CD4-positive, alpha-beta T cell treated with Interleukin-15 for 1 hour (primary cell): ENCODE results near the gene PRRG3.

Experiments used
- DNase-seq: peaks from one replicate; pipeline ENCODE4 v3.0.0-alpha.2; 2020

PRRG3 gene

DNA sequence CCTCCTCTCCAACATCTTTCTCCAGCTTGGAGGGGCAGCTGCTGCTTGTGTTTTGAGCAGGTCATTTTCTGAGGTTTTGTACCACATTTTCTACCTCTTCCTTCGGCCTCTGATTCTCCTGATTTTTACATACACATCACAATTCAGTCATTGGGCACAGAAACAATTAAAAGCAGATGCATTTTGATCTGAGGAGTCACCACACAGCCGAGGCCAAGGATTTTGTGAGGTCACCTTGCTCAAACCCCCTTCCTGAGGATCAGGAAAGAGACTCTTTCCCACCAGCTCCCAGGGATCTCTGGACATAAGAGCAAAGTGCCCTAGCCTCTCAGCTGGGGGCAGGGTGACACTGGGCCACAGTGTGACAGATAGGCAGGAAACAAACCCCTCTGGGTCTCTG, 15.2 kb downstream of the PRRG3 start:
- no peak for DNase-seq

DNA sequence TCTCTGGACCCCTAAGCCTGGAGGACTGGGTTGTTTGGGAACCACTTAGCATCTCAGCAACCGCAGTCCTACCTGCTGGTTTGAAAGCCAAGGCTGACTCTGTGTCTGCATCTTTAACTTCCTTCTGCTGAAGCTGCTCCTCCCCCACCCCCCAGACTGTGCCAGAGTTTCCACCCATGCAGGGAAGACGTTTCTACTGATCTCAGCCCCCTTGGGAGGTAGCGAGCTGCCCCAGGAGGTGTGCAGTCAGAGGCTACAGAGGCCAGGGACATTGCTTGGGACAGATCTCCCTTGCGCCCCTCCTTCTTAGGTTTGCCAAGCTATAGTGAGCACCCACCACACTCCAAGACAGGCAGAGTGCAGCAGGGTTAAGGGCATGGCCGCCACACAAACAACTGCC, 15.9 kb downstream of the PRRG3 start:
- DNase-seq, result no peak

DNA sequence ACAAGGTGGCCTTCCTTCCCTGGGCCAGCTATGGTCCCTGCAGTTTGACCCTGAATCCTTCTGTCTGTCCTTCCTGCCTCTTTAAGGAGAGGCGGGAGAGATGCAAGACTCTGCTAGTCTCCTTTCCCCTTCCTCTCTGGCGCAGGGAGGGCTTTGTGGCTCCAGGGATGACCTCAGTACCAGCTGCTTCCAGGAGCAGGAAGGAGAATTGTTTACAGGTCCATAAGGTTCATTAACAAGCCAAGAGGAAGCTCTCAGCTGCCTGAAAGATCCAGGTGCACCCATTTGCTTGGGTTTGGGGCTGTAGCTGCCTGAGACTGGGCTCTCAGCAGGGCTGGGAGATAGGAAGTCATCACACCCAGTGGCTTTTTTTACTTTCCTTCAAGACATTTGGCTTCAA, 16.5 kb downstream of the PRRG3 start:
- DNase-seq, result no peak

DNA sequence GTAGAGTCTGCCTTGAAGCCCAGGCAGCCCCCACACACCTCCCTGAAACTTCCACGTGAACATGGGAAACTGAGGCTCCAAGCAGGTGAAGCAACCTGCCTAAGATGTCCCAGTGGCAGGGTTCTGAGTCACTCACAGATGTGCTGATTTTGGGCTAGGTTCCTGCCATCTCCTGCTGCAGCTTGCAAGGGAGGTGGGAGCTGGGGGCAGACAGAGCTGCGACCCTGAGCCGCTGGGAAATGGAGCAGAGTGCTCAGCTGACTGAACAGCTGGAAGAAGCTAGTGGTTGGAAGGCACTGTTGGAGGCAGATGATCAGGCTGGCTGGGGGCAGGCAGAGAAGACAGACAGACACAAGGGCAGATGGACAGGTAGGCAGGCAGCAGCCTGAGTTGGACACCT, 17.0 kb downstream of the PRRG3 start:
- DNase-seq, result no peak

DNA sequence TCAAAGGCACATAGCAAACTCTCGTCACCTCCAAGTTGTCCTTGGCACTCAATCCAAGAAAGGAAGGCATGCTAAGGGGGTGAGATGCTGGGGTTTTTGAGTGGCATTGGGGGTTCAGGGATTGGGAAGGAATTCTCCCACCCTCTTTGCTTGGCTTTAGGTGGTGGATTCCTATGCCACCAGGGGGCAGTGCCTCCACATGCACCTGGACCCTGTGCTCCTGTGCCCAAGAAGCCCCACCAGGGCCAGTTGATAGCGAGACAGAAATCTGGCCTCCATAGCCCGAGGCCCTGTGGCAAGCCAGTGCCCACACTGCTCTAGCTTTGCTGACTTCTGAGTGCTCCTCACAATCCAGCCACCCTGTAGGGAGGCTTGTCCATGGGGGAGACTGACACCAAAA, 18.6 kb downstream of the PRRG3 start:
- DNase-seq, result no peak

DNA sequence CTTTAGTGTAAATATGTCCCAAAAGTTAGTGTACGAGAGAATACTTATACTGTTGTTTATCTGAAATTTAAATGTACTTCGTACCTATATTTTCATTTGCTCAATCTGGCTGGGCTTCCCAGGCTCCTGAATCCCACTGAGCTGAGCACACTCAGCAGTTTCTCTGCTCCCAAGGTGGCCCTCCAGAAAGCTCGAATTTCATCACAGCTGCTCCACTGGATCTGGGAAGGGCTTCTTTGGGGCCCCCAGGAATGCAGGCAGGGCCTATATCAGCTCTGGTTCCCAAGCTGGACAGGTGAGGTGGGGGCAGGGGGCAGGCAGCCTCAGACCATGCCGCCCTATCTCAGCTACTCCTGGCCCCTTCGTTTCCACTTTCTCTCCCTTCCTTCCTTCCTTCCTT, 19.1 kb downstream of the PRRG3 start:
- no peak for DNase-seq

DNA sequence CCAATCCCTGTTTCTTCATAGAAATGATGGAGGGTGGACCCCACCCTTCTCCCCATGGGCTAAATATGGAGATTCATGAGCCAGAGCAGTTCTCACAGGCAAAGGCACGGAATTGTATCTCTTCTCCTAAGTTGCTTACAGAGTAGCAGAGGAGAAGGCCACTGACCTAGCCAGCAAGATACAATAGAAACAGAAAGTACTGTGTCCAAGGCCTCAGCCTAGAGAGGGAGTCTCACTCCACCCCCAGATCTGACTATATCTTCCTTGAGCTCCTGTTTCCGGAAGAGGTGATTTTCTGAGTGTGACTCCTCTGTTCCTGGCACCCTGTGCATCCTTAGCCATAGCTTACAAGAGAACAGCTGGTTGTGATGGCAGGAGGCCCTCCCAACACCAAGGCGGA, 20.5 kb downstream of the PRRG3 start, which contains the start of gene FATE1:
TSS of gene FATE1 (plus strand) at position 284 of the 400 bp plus-strand sequence. CDS start at position 369, 85 bp downstream.
- no peak for DNase-seq

DNA sequence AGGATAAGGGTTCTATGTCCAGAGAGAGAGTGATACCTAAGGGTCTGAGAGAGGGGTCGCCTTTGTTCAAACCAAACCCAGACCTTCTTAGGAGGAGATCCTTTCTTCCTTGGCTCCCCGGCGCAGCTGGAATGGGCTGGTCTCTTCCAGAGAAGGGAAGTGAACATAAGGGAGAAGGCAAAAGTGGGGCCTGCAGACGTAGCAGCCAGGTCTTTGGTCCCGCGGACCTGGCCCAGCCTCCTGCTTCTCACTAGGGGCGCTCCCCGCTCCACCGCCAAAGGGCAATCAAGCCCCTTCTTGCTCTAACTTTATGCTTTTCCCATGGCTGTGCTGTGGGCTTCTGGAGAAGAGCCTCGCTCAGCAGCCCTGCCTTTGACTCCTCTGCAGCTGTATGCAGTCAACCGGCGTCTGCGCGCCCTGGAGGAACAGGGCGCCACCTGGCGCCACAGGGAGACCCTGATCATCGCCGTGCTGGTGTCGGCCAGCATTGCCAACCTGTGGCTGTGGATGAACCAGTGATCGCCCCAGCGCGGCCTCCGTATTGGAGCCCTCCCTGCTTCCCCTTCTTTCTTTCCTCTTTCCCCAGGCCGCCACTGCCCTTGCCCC, 27.1 kb downstream of the PRRG3 start:
- DNase-seq, result no peak

DNA sequence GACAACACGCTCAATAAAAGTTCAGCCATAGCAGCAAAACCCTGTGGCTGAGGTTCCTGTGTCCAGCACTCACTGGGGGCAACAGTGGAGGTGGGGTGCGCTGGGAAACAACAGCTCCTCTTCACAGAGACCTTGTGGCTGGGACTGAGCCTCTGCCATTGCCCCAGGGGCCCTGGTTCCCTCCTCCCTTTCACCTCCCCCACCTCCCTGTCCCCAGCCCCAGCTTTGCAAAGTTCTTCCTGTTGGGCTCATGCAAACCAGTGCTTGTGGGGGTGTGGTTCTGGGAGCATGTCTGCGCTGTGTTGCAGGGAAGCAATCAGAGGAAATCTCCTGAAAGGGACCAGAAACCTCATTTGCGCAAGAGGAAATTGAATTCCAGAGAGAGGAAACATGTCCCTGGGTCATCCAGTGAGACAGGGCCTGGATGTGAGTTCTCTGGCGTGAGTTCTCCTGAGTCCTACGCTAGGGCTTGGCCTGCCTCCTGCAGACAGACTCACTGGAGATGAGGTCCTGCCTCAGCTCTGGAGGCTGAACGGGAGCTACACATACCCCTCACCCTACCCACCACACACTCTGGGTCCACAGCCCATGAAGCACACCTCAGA, 28.0 kb downstream of the PRRG3 start:
- DNase-seq, result no peak

DNA sequence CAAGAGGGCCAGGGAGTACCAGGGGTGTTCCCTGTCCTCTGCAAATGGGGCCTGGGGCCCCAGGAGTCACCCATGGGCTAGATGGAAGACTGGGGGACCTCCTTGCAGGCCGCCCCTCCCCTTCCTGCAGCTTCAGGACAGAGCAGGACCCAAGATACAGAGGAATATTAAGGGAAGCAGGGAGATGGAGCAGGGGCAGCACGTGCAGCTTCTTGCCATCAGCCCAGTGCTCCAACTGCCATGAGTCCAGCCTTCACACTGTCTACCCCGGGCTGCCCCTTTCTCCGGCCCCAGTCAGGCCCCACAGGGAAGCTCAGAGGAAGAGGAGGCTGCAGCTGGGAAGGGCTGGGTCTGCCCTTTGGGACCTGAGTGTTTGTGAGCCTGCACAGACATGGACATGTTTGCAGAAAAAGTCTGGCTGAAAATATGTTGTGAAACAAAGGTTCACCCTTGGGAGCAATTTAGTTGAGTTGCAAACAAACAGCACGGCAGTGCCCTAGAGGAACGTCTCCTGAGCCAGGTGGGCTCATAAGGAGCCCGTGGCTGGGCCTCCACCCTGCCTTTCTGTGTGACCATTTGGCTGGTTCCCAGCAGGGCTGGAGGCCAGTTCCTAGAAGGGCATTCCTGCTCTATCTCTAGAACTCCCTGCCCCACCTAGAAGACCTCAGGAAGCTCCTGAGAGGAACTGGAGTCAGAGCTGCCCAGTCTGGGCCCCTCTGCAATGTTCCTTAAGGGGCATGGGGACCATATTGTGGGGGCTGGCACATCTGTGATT, 29.5 kb downstream of the PRRG3 start:
- DNase-seq, result no peak

DNA sequence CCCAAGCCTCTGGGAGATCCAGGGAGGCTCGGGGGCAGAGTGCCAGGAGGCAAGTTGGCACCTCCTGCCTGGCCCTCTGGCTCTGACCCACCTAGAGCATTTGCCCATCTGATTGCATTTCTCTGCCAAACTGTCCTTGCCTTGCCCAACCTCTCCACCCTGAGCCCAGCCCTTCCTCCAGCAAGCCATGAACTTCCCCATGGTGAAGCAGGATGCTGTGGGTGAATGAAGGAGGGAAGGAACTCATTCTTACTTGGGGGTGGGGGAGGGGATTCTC, 30.0 kb downstream of the PRRG3 start:
- DNase-seq, result no peak

DNA sequence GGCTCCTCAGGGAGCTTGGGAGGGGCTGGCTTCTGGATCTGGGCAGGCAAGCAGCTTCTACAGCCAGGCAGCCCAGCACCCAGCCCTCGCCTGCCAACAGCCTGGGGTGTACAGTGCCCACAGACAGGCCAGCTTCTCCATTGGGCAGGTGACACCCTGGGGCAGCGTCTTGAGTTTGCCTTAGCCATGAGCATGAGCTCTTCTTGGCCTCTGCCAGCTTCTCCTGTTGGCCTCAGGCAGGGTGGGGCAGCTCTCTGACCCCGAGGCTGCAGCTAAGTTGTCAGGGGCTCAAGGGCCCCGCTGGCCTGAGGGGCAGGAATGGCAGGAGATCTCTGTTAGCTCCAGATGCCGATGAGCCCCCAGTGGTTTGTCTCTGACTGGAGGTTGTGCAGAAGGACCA, 31.5 kb downstream of the PRRG3 start:
- DNase-seq, result no peak

DNA sequence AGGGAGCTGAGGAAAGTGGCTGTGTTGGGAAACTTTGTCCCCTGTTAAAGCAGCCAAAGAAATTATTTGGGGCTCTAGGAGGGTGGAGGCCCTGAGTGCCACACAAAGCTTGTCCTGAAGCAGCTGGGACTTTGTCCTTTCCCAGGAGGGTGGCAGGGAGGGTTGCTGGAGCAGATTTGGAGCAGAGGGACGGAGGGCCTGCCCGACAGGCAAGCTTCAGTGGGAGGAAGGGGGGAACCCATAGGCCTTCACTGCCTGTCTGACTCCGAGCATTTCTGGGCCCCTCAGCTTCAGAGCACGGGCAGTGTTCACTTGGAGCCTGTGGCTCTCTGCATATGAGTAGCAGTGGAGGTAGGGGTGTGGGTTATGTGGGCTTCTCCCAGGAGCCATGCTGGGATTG, 32.1 kb downstream of the PRRG3 start:
- no peak for DNase-seq

DNA sequence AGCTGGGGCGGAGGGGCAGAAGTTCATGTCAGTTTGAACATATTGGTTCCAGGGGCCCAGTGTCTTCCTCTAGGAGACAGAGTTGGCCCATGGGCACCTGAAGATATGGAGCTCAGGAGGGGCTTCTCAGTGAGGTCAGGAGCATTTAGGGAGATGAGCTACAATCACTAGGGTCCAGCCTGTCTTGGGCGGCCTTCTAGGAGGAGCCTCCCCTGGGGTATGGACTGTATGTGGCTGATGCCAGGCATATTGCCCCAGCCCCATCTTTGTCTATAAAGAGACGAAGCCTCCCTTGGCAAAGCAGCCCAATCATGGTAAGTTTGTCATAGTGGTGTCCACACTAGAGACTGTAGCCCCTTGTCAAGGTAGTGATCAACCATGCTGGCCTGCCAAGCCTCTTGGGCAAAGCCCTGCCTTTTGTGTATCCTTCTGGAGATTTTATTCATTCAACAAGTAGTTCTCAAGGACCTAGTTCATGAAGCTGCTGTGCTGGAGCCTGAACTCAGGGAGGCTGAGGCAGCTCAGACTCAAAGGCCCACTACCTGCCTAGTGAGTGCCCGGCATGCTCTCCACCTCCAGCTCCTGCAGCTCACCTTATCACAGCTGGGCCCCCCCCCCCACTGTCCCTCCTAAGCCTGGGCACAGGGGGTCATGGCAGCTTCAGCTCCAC, 33.9 kb downstream of the PRRG3 start:
- DNase-seq, result no peak

DNA sequence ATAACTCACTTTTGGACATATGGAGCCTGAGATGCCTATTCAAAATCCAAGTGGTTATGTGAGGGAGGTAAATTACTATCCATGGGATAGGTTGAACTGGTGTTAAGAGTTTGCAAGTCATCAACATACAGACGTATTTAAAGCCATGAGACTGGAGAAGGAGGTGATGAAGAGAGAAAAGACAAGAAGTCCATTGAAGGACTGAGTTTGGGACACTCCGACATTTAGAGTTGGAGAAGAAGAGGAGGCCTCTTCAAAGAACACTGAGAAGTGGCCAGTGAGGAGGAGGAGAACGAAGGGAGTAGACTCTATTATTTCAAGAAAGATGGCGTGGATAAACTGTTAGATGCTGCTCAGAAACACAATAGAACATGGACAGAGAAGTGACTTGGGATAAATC, 39.2 kb downstream of the PRRG3 start, which contains the start of gene CNGA2:
TSS of gene CNGA2 (plus strand) at position 301 of the 400 bp plus-strand sequence. CDS start 3,738 bp downstream, outside the sequence.
- DNase-seq, result no peak

DNA sequence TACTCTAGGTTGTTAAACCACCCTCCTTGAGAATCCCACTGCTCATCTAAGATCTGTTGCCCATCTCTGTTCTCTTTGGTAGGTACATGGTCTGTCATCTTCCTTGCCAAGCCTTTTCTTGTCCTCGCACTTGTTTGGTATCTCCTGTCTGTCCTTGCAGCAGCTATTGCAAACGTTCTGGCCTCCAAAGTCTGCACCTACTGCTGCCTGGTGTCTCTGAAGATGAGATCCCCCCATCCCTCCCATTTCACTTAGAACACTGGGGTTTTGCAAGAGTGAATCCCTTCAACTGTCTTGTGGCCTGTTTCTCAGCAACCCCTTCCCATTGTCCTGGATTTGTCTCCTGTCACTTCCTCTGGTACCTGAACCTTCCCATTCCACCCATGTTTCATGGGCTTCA, 40.0 kb downstream of the PRRG3 start:
- no peak for DNase-seq

DNA sequence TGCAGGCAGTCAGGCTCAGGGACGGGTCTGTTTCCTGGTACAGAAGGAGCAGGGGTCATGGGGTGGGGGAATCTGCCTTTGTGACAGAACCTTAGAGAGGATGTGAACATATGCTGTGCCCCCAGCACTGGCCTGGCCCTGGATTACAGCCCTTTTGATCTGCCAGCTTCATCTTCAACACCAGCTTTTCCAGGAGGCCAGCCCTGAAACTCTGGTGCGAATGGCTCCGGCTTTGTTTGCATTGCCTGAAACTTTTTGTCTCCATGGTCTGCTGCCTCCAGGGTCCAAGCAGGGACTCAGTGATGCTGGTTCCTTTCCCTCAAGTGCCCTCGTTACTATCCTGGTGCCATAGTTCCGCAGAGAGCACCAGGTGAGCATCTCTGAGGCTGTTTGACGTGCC, 41.4 kb downstream of the PRRG3 start:
- no peak for DNase-seq

DNA sequence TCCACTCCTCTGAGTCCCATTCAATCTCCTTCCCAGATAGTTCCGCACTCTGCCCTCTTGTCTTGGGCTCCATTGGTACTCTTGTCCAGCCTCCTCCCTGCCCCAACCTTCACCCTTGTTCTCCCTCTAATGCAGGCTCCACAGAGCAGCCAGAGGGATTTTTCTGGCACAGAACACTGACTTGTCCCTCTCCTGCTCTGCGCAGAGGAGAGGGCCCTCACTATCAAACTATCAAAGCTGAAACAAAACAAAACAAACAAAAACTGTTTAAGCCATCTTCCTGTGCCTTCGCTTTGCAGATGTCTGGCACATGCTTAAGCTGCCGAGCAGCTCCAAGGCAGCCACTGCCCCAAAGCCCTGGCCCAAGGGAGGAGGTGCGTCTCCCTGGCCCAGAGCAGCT, 42.2 kb downstream of the PRRG3 start:
- no peak for DNase-seq

DNA sequence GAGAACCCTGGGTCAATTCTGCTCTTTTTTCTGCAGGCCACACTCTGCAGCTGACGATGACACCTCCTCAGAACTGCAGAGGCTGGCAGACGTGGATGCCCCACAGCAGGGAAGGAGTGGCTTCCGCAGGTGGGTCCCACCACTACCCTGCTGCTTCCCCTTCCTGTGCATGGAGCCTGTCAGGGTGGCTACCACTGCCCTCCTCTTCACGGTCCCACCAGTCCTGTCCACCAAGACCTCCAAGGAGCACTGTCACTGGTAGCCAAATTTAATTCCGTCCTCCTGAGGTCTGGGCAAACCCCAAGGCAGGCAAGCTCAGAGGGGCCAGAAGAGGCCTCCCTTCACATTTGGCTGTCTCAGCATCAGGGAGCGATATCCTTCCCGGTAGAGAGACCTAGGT, 43.5 kb downstream of the PRRG3 start:
- DNase-seq, result no peak

DNA sequence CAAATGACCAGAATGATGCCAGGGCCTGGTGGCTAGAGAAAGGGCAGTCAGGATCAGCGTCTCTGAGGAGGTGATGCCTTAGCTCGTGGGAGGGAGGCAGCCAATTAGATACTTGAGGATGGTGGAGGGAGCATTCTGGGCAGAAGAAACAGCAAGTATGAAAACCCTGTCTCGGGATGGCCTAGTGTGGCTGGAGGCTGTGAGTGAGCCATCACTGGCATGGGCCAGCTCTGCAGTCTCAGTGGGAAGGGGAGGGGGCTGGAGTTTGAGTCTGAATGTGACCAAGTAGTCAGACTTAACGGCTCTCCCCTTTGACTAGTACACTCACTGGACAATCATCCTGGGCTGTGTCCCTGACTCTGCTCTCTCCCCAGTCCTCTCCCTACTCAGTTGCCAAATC, 46.3 kb downstream of the PRRG3 start:
- no peak for DNase-seq

DNA sequence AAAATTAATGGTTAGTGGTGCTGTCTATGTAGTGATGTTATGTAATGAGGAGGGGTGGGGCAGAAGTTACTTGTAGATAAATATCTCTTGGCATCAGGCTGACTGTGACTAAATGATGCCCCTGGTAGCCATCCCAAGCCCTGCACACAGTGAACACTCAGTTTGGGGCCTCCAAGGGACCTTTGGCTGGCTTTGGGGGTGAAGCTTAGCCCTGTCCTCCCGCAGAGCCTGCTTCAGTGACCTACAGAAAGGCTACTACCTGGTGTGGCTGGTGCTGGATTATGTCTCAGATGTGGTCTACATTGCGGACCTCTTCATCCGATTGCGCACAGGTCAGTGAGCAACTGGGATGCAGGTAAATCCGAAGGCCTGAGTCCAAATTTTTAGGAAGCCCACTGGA, 47.1 kb downstream of the PRRG3 start:
- DNase-seq, result no peak

DNA sequence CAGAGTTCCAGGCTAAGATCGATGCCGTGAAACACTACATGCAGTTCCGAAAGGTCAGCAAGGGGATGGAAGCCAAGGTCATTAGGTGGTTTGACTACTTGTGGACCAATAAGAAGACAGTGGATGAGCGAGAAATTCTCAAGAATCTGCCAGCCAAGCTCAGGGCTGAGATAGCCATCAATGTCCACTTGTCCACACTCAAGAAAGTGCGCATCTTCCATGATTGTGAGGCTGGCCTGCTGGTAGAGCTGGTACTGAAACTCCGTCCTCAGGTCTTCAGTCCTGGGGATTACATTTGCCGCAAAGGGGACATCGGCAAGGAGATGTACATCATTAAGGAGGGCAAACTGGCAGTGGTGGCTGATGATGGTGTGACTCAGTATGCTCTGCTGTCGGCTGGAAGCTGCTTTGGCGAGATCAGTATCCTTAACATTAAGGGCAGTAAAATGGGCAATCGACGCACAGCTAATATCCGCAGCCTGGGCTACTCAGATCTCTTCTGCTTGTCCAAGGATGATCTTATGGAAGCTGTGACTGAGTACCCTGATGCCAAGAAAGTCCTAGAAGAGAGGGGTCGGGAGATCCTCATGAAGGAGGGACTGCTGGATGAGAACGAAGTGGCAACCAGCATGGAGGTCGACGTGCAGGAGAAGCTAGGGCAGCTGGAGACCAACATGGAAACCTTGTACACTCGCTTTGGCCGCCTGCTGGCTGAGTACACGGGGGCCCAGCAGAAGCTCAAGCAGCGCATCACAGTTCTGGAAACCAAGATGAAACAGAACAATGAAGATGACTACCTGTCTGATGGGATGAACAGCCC, 48.6 kb downstream of the PRRG3 start:
- no peak for DNase-seq

DNA sequence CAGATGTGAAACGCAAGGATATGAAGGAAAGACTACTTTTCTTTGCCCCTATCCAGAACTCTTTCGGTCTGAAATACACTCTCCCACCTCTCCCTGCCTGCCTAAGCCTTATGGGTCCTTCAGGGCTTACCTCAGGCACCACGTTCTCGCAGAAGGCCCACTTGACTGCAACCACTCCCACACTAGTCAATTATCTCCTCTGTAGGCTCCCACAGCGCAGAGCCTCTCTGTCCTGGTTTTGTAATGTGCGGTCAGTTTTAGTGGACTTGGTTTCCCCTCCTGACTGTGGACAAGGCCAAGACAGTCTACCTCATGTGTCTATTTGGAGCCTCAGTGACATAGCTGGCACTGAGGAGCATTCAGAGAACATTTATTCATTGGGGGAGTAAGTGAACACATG, 50.4 kb downstream of the PRRG3 start:
- DNase-seq, result no peak
